A549 (cell line): ENCODE data around the gene CNTN2. TPM values are rescaled to one million over a fixed set of nuclear protein-coding genes. Genes with fewer than 3 reads are reported as not detected.

Experiments
- ATAC-seq, 2 experiments: fragments of 200-7000 bp in 1 of 2; fragments of >200 bp in 1 of 2; cut with Nextera tagmentation in 1 of 2; cut with Tn5 transposase in 1 of 2; 3 replicates each; pipeline versions ENCODE4 v1.8.0 to v1.9.1; 2018 to 2020; ENCODE audit warnings: mild to moderate bottlenecking in 1 of 2, moderate library complexity in 1 of 2
- CTCF ChIA-PET: fragments of 300-600 bp; sonication (Branson Sonifier 250); formaldehyde crosslinking; extraction: SDS; loops from one replicate; lab custom pipeline; 2021; ENCODE audit warnings: antibody characterized with exemption, inconsistent platforms; lab: Yijun Ruan, JAX
- POLR2A ChIA-PET: fragments of 350-600 bp; formaldehyde crosslinking; extraction: SDS; loops from one replicate; lab custom pipeline; 2021; ENCODE audit warnings: antibody characterized with exemption, inconsistent platforms; lab: Yijun Ruan, JAX
- DNase-seq, 2 experiments: peaks; one replicate each; pipeline versions ENCODE4 v3.0.0 to v3.0.0-alpha.2; 2011 to 2016; ENCODE audit warnings: low read depth in 1 of 2, low spot score in 1 of 2
- FAIRE-seq: peaks from 2 replicates; lab custom pipeline; 2011; peaks lifted over from hg19 to GRCh38; lab: Jason Lieb, UNC
- H3K27ac ChIP-seq, 2 experiments: fragments of >200 bp; sonication (Bioruptor Twin); formaldehyde crosslinking; 3 replicates each; pipeline ENCODE4 v1.5.1; 2016 to 2017
- H3K4me1 ChIP-seq: fragments of >200 bp; sonication (Bioruptor Twin); formaldehyde crosslinking; 3 replicates; pipeline ENCODE4 v1.6.1; 2016
- H3K4me2 ChIP-seq: fragments of >200 bp; sonication (Bioruptor Twin); formaldehyde crosslinking; 3 replicates; pipeline ENCODE4 v1.6.1; 2016
- H3K4me3 ChIP-seq: fragments of >200 bp; sonication (Bioruptor Twin); formaldehyde crosslinking; 3 replicates; pipeline ENCODE4 v1.5.1; 2016
- H3K9me3 ChIP-seq: fragments of >200 bp; sonication (Bioruptor Twin); formaldehyde crosslinking; 3 replicates; pipeline ENCODE4 v1.6.1; 2016
- CEBPB ChIP-seq, 2 experiments: fragments of >200 bp in 1 of 2; sonication (Bioruptor Twin) in 1 of 2; formaldehyde crosslinking in 1 of 2; IDR thresholded peaks; 2 replicates each; pipeline ENCODE4 v1.6.1; 2012 to 2016
- CHD2 ChIP-seq: fragments of 150-350 bp; IDR thresholded peaks from 2 replicates; pipeline ENCODE4 v1.6.1; 2014; ENCODE audit warnings: low read length; ENCODE audit not compliant: partially characterized antibody
- CTCF ChIP-seq: fragments of >200 bp; sonication (Bioruptor Twin); formaldehyde crosslinking; IDR thresholded peaks from 3 replicates; pipeline ENCODE4 v1.5.1; 2016
- EP300 ChIP-seq, 2 experiments: fragments of >200 bp; sonication (Bioruptor Twin); formaldehyde crosslinking; IDR thresholded peaks; 2 replicates in 1 of 2; 3 replicates in 1 of 2; pipeline ENCODE4 v1.6.1; 2016 to 2017
- FOXS1 ChIP-seq: fragments of 250-450 bp; sonication (Bioruptor Pico); IDR thresholded peaks from 2 replicates; pipeline ENCODE4 v1.5.0; 2020; ENCODE audit warnings: mild to moderate bottlenecking, moderate library complexity
- MAZ ChIP-seq: fragments of 150-350 bp; IDR thresholded peaks from 2 replicates; pipeline ENCODE4 v1.6.1; 2014; ENCODE audit warnings: antibody characterized with exemption, low read depth, low read length, borderline replicate concordance
- MYC ChIP-seq: IDR thresholded peaks from 2 replicates; pipeline ENCODE4 v1.6.1; 2012; ENCODE audit warnings: mild to moderate bottlenecking, inconsistent platforms, low read length, improper control_type of control experiment, borderline replicate concordance
- NR3C1 ChIP-seq: fragments of >200 bp; sonication (Bioruptor Twin); formaldehyde crosslinking; IDR thresholded peaks from 3 replicates; pipeline ENCODE4 v1.6.1; 2017
- PBX3 ChIP-seq: IDR thresholded peaks from 2 replicates; pipeline ENCODE4 v1.6.1; 2012
- PHF8 ChIP-seq: fragments of 200-600 bp; sonication (generic); IDR thresholded peaks from 2 replicates; pipeline ENCODE4 v1.6.1; 2016; ENCODE audit warnings: low read depth, mild to moderate bottlenecking, antibody characterized with exemption, moderate library complexity, borderline replicate concordance
- POLR2A ChIP-seq: IDR thresholded peaks from 2 replicates; pipeline ENCODE4 v1.6.1; 2012; ENCODE audit warnings: mild to moderate bottlenecking, low read length
- RFX5 ChIP-seq: fragments of 450-650 bp; IDR thresholded peaks from 2 replicates; pipeline ENCODE4 v1.7.1; 2014; ENCODE audit warnings: antibody characterized with exemption, mild to moderate bottlenecking, moderate library complexity
- SMC3 ChIP-seq: fragments of >200 bp; sonication (Bioruptor Twin); formaldehyde crosslinking; IDR thresholded peaks from 3 replicates; pipeline ENCODE4 v1.6.1; 2018; ENCODE audit warnings: inconsistent platforms
- ZFP36 ChIP-seq: fragments of 450-650 bp; IDR thresholded peaks from 2 replicates; pipeline ENCODE4 v1.6.1; 2014; ENCODE audit warnings: borderline replicate concordance; ENCODE audit not compliant: partially characterized antibody
- ZNF302 ChIP-seq: fragments of 250-450 bp; sonication (Bioruptor Pico); IDR thresholded peaks from 2 replicates; pipeline ENCODE4 v1.9.0; 2021; ENCODE audit warnings: inconsistent platforms, mild to moderate bottlenecking, moderate library complexity
- ZSCAN20 ChIP-seq: fragments of 250-450 bp; sonication (Bioruptor Pico); IDR thresholded peaks from 2 replicates; pipeline ENCODE4 v1.8.0; 2022; ENCODE audit warnings: mild to moderate bottlenecking, moderate library complexity
- WGBS: methylation state at CpG from one replicate; pipeline ENCODE4 v1.1.6; 2017; ENCODE audit errors: missing lambda C conversion rate; 5-methylcytosine and 5-hydroxymethylcytosine counted together
- polyA plus RNA-seq, 4 experiments: library from polyadenylated mRNA; depleted of rRNA in 3 of 4; stranded (reverse); fragments of >200 nt; fragmentation: RNase III in 1 of 4; extraction: RNeasy Plus Mini Kit Qiagen cat#74134 plus additional on column Dnase treatment in 1 of 4; gene quantifications; 2 replicates in 3 of 4; 3 replicates in 1 of 4; pipeline ENCODE4 v1.2.3, GENCODE V29; 2011 to 2017
- TF ChIP-seq, protein P1 (sequence below): fragments of 200-600 bp; sonication (generic); IDR thresholded peaks from 2 replicates; pipeline ENCODE4 v1.6.1; 2016; ENCODE audit warnings: antibody characterized with exemption, mild to moderate bottlenecking, moderate library complexity
- TF ChIP-seq, protein P2 (sequence below): fragments of 250-450 bp; sonication (Bioruptor Pico); IDR thresholded peaks from 2 replicates; pipeline ENCODE4 v1.5.0; 2020; ENCODE audit warnings: low read depth, mild to moderate bottlenecking, moderate library complexity
- TF ChIP-seq, protein P3 (sequence below): fragments of 450-650 bp; IDR thresholded peaks from 2 replicates; pipeline ENCODE4 v1.6.1; 2014; ENCODE audit warnings: antibody characterized with exemption

CNTN2 gene
- polyA plus RNA-seq, 2 of the 4 experiments (the other 2 are of a cell fraction) = not detected

DNA sequence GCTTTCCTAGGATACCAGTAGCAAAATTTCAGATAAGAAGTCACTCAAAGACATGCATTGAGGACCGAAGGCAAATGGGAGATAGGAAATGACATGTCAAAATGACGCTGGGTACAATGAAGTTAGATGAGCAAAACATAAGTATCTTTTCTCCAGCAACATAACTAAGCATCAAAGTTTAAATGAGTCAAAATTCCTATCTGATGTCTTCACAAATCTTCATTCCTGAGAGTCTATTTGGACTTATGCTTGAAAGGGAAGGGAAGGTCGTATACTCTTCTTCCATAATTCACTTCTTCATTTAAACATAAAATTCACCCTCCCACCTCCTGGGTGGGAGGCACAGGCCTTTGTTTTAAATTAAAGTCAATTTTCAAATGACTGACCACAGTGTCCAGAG lies 45.3 kb downstream of the CNTN2 start (continued):
- TF ChIP-seq, protein P1, sequence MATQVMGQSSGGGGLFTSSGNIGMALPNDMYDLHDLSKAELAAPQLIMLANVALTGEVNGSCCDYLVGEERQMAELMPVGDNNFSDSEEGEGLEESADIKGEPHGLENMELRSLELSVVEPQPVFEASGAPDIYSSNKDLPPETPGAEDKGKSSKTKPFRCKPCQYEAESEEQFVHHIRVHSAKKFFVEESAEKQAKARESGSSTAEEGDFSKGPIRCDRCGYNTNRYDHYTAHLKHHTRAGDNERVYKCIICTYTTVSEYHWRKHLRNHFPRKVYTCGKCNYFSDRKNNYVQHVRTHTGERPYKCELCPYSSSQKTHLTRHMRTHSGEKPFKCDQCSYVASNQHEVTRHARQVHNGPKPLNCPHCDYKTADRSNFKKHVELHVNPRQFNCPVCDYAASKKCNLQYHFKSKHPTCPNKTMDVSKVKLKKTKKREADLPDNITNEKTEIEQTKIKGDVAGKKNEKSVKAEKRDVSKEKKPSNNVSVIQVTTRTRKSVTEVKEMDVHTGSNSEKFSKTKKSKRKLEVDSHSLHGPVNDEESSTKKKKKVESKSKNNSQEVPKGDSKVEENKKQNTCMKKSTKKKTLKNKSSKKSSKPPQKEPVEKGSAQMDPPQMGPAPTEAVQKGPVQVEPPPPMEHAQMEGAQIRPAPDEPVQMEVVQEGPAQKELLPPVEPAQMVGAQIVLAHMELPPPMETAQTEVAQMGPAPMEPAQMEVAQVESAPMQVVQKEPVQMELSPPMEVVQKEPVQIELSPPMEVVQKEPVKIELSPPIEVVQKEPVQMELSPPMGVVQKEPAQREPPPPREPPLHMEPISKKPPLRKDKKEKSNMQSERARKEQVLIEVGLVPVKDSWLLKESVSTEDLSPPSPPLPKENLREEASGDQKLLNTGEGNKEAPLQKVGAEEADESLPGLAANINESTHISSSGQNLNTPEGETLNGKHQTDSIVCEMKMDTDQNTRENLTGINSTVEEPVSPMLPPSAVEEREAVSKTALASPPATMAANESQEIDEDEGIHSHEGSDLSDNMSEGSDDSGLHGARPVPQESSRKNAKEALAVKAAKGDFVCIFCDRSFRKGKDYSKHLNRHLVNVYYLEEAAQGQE = no peak
- TF ChIP-seq RFX5 (no peak), CTCF (no peak), MYC (no peak)

DNA sequence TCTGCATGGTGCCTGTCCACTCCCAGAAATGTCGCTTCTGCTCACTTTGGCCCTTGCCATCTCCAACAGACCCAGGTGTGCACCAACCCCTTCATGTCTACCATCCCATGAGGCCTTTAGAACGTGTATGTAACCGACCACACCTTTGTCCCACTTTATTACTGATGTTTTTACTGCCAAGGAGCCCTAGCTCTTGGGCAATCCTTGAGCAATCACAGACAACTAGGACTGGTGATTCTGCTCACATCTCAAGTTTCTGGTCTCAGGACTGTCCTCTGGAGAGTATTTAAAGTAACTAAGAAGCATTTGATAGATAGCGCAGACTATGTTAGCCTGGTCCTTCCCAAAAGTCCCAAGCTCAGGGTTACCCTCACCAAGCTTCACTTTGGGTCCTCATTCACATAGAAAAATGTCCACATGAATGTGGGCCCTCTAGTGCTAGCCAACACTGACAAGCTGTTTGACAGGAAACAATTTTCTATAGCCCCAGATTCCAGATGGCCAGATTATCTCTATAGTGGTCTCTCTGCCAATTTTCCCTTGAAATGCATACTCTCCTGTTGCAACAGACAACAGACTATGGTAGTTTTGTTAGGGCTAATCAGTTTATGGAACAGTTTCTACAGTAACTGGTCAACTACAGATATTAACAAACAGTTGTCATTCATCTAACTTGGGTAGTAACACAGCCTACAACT lies 48.2 kb downstream of the CNTN2 start:
- H3K27ac ChIP-seq = no peak overlapping the region
- no peak overlapping the region for H3K4me3 ChIP-seq
- no peak overlapping the region for H3K4me2 ChIP-seq
- no peaks in the 10 kb centered on the region for H3K9me3 ChIP-seq
- ATAC-seq (no peak), DNase-seq (no peak), FAIRE-seq (no peak)
- no peaks in the 10 kb centered on the region for H3K4me1 ChIP-seq
- WGBS = 92% methylated on average over 4 of the region's 4 CpGs
- CTCF ChIA-PET = interaction anchor here (1.0 to 2.7 kb wide), 9 partner anchors 9 to 165 kb away, joined by 3 to 8 read pairs (median 3); partner anchors contain the start of gene RBBP5
- POLR2A ChIA-PET = no interaction called here
- TF ChIP-seq ZSCAN20 (CRISPR knock-in tag) (no peak), SMC3 (no peak), NR3C1 (no peak), POLR2A (no peak), CEBPB (IDR thresholded peaks at IDR 0.05) (0 out of 4 replicates have a peak, but pooled peaks of 1 of the 2 experiments have one; percentile 10), PBX3 (no peak)
- TF ChIP-seq, protein P2, sequence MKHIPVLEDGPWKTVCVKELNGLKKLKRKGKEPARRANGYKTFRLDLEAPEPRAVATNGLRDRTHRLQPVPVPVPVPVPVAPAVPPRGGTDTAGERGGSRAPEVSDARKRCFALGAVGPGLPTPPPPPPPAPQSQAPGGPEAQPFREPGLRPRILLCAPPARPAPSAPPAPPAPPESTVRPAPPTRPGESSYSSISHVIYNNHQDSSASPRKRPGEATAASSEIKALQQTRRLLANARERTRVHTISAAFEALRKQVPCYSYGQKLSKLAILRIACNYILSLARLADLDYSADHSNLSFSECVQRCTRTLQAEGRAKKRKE (CRISPR knock-in tag) = no peak

DNA sequence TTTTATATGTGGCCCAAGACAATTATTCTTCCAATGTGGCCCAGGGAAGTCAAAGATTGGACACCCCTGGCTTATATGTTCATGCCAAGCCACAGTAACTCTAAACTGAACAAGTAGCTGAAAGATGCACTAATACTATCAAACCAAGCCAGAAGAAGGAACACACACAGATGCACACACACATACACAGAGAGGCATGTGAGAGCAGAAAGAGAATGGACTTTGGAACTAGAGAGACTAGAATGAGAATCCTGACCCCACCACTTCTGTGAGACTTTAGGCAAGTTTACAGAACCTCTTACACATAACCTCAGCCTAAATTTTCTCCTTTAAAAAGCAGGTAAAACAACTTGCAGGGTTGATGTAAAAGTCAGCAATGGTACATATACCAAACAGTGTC lies 52.4 kb downstream of the CNTN2 start:
- FAIRE-seq = no peak
- H3K4me1 ChIP-seq = no peaks in the 10 kb centered on the region
- H3K4me2 ChIP-seq = no peak overlapping the region
- CTCF ChIA-PET = interaction anchor here (1.8 to 2.2 kb wide), 2 partner anchors 12 to 34 kb away, joined by 3 to 14 read pairs; no protein-coding TSS in a partner anchor
- POLR2A ChIA-PET = no interaction called here
- H3K27ac ChIP-seq = no peak overlapping the region
- ATAC-seq = no peak
- H3K4me3 ChIP-seq = no peak overlapping the region
- DNase-seq = no peak
- H3K9me3 ChIP-seq = no peaks in the 10 kb centered on the region
- TF ChIP-seq, protein P1 = no peak
- no peak for TF ChIP-seq ZSCAN20 (CRISPR knock-in tag)
- no peak for TF ChIP-seq CHD2
- TF ChIP-seq FOXS1 (CRISPR knock-in tag) = no peak
- no peak for TF ChIP-seq ZFP36
- no peak for TF ChIP-seq SMC3
- TF ChIP-seq ZNF302 (CRISPR knock-in tag) = no peak
- TF ChIP-seq, protein P3, sequence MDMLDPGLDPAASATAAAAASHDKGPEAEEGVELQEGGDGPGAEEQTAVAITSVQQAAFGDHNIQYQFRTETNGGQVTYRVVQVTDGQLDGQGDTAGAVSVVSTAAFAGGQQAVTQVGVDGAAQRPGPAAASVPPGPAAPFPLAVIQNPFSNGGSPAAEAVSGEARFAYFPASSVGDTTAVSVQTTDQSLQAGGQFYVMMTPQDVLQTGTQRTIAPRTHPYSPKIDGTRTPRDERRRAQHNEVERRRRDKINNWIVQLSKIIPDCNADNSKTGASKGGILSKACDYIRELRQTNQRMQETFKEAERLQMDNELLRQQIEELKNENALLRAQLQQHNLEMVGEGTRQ = no peak
- no peak for TF ChIP-seq EP300 (IDR thresholded peaks at IDR 0.05)
- TF ChIP-seq MAZ = no peak
- no peak for TF ChIP-seq PHF8
- no peak for TF ChIP-seq PBX3
